ENCODE results near the gene C6orf62. TPM values are rescaled to one million over a fixed set of nuclear protein-coding genes. Genes with fewer than 3 reads are reported as not detected.
"Not testable (repeated sequence)": the region's sequence is repeated elsewhere in the genome, so short reads cannot be mapped to it uniquely, and the experiment has no call there.

Gene C6orf62
- total RNA-seq, 1 donor from 2014 or later, result 63.0 TPM

DNA sequence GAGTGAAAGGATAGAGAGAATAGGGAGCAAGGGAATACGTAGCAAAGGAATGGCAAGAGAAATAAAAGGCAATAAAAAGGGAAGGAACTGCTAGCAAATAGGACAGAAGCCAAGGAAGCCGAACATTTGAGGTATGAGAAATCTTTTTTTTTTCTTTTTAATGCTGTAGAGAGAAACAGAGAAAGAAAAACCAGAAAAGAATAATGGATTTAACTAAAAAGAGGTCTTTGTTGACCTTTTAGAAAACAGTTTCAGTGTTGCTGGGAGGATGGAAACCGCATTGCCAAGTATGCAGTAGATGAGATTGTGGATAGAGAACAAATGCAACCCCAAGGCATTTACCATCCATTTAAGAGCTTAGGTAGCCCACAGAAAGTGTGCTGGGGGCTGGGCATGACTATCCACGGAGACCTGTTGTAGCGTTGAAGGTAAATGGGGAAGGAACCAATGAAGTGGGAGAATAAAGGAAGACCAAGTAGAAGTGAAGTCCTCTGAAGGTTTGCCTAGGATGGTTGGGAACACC is 23.3 kb upstream of the C6orf62 start:
- no peak for ATAC-seq

DNA sequence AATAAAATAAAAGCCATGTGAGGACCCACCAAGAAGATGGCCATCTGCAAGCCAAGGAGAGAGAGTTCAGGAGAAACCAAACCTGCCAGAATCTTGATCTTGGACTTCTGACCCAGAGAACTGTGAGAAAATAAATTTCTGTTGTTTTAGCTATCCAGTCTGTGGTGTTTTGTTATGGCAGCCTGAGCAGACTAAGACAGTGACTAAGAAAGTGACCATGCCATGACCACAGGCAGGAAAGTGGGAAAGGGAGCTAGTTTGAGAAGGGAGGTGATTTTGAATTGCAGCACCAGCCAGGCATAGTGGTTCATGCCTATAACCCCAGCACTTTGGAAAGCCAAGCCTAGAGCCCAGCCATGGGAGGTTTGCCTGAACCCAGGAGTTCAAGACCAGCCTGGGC is 21.9 kb upstream of the C6orf62 start:
- ATAC-seq, result no peak

DNA sequence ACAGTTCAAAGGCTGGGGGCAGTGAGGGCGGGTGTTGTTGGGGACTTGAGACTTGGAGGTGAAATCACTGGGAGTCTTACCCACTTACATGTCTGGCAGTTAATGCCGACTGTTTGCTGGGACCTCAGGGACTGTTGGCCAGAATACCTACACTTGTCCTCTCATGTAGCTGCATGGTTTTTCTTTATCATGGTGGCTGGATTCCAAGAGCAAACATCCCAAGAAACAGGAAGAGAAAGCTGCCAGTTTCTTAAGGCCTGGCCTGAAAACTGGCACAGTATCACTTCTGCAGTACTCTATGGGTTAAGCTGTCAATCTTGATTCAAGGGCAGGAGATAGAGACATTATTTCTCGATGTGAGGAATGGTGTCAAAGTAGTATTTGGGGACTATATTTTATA is 19.8 kb upstream of the C6orf62 start:
- no peak for ATAC-seq

DNA sequence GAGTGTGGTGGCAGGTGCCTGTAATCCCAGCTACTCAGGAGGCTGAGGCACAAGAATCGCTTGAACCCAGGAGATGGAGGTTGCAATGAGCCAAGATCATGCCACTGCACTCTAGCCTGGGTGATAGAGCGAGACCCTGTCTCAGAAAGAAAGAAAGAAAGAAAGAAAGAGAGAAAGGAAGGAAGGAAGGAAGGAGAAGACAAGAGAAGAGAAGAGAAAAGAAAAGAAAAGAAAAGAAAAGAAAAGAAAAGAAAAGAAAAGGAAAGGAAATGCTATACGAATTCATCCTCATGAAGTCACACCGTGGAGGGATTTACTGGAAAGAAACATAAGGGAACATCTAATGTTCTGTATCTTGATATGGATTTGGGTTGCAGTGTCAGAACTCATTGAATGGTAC is 15.8 kb upstream of the C6orf62 start:
- ATAC-seq, result not testable (repeated sequence)

DNA sequence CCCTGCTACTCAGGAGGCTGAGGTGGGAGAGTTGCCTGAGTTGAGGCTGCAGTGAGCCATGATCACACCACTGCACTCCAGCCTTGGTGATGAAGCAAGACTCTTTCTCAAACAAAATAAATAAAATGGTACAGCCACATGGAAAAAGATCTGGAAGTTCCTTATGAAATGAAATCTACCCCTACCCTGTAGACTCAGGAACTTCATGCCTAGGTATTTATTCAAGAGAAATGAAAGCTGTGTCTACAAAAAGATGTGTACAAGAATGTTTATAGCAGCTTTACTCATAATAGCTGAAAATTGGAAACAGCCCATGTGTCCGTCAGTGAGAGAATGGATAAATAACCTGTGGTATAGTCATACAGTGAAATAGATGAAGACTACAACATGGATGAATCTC is 15.2 kb upstream of the C6orf62 start:
- ATAC-seq, result no peak

DNA sequence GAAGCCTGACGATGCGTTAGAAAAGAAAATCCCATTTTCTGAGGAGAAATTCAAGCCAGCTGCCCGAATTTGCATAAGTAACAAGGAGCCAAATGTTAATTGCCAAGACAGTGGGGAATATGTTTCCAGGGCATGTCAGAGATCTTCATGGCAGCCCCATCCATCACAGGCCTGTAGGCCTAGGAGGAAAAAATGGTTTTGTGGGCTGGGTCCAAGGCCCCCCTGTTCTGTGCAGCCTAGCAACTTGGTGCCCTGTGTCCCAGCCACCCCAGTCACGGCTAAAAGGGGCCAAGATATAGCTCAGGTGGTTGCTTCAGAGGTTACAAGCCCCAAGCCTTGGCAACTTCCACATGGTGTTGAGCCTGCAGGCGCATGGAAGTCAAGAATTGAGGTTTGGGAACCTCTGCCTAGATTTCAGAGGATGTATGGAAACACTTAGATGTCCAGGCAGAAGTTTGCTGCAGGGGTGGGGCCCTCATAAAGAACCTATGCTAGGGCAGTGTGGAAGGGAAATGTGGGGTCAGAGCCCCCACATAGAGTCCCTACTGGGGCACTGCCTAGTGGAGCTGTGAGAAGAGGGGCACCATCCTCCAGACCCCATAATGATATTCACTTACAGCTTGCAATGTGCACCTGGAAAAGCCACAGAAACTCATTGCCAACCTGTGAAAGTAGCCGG is 12.6 kb upstream of the C6orf62 start:
- ATAC-seq, result not testable (repeated sequence)

DNA sequence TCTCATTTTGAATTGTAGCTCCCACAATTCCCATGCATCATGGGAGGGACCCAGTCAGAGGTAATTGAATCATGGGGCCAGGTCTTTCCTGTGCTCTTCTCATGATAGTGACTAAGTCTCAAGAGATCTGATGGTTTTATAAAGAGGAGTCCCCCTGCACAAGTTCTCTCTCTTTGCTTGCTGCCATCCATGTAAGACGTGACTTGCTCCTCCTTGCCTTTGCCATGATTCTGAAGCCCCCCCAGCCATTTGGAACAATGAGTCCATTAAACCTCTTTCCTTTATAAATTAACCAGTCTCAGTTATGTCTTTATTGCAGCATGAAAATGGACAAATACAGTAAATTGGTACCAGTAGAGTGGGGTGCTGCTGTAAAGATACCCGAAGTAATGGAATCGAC is 11.7 kb upstream of the C6orf62 start:
- not testable (repeated sequence) for ATAC-seq

DNA sequence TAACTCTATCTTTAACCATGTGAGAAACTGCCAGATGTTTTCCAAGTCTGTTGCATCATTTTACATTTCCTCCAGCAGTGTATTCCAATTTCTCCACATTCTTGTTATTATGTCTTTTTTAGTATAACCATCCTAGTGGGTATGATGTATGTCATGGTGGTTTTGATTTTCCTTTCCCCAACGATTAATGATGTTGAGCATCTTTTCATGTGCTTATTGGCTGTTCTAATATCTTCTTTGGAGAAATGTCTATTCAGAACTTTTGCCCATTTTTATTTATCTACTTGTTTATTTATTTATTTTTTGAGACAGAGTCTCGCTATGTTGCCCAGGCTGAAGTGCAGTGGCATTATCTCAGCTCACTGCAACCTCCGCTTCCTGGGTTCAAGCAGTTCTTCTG is 4.3 kb upstream of the C6orf62 start:
- no peak for ATAC-seq

DNA sequence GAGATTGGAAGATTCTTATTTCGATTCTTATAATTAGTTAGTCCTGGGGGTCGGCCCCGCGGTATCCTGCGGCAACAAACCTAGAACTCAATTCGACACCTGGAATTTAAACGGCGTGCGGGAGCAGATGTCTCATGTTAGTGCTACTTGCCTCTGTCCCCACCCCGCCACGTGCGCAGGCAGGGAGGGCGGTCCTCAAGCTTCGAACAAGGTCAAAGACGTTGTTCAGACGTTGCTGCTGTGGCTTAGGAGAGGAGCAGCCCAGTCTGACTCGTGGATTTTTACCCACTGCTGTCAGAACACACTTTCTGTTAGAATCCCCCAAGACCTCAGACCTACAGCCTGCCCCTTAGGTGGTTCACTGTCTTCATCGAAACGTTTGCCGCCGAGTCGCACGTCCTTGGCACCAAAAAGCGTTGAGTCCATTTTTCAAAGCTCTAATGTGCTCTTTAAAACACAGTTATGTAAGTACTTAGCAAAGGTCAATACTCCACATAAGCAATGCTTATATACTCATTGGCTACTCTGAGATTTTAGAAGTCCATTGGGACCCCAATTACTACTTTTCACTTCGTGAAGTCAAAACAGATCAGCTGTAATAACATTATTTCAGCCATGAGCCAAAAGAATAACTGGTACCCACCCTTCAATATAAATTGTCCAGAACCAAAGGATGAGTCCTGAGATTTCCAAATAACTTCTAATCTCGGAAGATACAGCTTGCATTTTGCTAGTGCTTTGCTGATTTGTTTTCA is 2.7 kb upstream of the C6orf62 start:
- ATAC-seq, result peak; percentile 62

DNA sequence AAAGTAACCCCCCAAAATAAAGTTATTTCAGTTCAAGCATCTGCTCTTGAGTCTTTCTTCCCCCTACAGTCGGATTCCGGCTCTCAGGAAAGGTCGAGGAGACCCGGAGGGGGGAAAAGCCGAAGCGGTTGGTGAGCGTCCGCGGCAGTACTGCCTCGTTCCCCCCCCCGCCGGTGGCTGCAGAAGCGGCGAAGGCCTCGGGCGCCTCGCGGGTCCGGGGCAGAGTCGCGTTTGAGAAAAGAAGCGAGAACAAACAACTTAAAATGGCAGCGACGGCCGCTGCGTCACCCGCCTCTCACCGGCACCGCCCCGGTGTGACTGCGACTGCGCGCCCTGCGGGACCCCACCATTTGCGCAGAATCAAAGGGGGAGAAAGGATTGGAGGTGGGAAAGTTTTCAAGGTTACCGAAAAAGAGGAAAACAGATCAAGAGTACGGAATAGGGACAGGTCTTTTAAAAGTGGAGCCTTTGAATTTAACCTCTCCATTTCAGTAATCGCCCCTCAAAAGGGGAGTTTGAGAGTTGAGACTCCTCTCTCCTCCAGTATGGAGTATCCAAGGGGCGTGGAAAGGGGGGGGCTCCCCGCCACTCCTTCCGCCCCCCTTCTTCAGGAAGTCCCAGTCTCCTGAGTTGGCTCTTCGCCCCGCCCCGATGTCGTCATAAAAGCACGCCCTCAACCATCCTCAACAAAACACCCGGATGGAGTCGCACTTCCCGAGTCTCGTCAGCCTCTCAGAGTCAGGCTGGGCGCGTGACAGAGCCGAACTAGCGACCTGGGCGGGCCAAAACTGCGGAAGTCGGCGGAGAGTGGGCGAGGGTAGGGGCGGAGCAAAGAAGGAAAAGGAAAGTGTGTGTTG is 1.9 kb upstream of the C6orf62 start:
- ATAC-seq, result peak; percentile 96

DNA sequence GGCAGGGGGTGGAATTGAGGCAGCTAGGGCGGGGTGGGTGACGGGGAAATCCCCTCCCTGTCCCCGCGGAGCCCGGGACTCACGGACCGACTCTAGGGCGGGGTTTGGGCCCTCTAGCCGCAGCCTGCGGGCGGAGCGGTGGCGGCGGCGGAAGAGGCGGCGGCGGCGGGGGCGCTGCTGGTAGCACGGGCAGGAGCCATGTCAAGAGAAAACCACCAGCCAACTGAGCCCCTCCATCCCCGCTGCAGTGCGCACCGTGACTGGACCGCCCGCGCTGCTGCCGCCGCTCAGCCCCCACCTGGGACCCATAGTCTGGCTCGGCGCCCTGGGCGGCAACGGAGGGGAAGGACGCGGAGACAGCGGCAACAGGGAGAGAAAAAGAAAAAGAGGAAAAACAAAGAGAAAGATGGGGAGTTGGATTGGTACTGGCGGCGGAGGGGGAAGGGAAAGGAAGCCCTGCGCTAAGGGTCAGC is 1.2 kb upstream of the C6orf62 start:
- ATAC-seq, result peak; percentile 55

DNA sequence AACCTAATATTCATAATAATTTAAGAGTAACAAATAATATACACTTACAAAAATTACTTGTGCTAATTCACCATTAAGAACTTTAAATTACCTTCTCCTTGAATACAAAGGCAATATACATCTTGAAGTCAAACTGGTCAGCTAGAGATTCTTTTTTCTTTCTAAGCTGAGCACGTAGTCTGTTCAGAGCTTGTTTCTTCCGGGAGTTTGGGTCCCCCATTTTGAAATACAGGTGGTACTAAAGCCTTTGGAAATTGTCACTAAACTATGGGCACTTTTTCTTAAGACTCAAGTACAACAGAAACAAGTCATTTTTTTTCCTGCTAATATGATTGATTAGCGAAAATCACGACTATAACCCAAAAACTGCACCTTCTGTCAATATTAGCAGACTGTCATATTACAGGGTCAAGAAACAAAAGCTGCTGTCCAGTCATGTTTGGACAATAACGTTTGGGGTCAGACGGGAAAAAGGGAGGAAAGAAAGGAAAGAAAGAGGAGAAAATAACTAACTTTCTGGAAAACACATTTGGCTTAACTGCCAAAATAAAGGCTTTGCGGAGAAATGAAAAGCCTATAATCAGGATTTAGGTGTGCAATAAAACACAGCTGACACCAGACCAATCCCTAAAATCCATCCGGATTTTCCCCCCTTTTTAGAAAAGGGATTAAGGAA is 367 bp downstream of the C6orf62 start:
- ATAC-seq, result no peak

DNA sequence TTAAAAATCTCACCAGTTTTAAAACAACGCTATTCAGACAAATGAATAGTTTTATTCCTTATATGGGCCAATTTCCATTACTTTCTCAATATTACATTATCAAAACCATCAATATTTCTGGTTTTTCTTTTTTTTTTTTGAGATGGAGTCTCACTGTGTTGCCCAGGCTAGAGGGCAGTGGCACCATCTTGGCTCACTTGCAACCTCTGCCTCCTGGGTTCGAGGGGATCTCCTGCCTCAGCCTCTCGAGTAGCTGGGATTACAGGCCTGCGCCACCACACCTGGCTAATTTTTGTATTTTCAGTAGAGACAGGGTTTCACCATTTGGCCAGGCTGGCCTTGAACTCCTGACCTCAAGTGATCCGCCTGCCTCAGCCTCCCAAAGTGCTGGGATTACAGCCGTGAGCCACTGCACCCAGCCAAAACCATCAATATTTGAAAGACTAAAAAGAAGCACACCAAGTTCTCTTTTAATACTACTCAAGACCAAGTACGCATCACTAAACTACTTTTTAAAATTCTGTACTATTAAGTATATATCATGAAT is 2.3 kb downstream of the C6orf62 start:
- not testable (repeated sequence) for ATAC-seq

DNA sequence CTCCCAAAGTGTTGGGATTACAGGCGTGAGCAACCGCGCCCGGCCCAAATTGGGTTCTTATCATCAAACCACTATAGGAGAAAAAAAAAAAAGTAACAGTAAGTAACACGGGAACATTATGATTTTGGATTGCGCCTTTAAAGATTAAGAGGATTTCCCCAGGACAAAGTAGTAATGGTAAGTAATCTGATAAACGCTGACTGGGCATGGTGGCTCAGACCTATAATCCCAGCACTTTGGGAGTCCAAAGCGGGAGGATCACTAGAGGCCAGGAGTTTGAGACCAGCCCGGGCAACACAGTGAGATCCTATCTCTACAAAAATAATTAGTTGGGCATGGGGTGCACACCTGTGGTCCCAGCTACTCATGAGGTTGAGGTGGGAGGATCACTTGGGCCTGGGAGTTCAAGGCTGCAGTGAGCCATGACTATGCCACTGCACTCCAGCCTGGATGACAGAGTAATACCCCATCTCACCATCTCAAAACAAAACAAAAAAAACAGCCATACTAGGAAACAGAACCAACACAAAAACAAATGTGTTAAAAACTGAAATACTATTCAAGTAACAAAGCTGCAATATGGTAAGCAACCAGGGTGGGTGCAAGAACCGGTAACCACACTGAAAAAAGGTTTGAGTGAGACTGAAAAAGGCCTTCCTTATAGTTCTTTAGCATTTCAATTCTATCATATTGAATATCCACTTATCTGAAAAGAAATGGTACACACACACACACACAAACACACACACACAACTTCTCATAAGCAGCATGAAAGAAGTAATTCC is 8.2 kb downstream of the C6orf62 start:
- ATAC-seq, result no peak

DNA sequence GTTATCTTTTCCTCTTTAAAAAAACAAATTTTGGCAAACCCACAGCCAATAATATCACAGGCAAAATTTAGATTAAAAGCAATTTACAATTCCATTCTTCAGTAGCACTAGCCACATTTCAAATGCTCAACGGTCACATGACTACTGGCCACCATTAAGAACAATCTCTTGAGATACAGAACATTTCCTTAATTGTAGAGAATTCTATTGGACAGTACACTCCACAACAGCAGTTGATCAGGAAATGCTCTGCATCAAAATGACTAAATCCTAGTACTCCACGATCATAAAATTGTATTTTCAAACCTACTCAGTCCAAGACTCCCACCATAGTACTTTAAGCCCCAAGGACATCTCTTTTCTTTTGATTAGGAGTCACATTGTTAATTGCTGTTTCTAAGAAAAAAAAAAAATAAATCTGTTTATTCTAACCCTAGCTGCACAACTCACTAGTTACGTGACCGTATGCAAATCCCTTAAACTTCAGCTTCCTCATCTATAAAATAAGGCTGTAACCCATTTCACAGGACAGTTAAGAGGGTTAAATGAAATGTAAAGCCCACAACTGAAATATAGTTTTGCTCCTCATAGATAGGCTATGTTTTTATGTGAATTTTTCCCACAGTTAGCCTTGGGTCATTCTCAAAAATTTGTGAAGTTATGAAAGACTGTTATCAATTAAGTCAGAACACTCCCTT is 9.8 kb downstream of the C6orf62 start:
- no peak for ATAC-seq

DNA sequence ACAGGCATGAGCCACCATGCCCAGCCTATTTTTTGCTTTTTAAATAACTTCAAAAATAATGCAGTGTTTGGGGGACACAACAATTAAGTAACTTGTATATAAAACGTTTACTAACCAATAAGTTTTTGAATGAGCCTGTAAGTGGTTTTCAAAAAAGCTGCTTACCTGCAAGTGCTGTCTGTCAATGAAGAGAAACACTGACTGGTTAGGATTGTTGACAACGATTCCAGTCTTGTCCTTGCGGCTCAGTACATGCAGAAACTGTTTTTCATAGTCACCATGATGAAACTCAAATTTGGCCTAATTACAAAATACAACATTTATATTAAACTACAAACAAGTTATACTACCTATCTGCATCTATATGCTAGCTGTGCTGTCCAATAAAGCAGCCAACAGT is 10.3 kb downstream of the C6orf62 start:
- ATAC-seq, result no peak

DNA sequence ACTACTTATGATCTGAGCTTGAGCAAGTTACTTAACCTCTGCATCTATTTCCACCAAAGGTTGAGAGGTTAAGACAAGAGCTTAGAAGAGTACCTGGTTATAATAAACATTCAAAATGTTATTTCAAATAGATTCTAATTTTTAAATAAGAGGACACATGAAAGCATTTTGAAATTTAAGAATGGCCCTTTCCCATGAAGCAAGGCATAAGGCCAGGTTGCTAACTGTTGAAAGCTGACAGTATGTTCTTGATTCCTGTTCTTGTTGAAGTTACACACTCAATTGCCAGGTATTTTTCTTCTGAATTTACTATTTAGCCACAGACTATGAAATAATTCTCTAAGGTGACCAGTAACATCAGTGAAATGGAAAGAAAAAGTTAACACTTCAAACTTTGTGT is 14.5 kb downstream of the C6orf62 start:
- ATAC-seq, result no peak

DNA sequence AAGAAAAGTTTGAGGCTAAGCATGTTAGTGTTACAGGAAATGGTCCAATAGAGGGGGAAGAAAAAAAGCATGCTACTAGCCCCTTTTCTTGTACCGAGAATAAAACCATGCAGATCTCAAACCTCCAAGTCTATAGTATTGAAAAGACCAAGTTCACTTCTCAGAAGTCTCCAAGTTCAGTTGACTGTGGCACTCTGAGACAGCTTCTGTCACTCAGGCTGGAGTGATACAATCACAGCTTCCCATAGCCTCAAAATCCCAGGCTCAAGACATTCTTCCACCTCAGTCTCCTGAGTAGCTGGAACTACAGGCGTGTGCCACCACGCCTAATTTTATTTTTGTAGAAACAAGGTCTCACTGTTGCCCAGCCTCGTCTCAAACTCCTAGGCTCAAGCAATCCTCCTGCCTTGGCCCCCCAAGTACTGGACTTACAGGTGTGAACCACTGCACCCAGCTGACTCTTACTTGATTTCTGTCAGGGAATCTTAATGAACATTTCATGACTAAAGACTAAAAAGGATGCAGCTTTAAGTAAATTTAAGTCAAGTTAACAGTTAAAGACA is 16.2 kb downstream of the C6orf62 start:
- no peak for ATAC-seq

DNA sequence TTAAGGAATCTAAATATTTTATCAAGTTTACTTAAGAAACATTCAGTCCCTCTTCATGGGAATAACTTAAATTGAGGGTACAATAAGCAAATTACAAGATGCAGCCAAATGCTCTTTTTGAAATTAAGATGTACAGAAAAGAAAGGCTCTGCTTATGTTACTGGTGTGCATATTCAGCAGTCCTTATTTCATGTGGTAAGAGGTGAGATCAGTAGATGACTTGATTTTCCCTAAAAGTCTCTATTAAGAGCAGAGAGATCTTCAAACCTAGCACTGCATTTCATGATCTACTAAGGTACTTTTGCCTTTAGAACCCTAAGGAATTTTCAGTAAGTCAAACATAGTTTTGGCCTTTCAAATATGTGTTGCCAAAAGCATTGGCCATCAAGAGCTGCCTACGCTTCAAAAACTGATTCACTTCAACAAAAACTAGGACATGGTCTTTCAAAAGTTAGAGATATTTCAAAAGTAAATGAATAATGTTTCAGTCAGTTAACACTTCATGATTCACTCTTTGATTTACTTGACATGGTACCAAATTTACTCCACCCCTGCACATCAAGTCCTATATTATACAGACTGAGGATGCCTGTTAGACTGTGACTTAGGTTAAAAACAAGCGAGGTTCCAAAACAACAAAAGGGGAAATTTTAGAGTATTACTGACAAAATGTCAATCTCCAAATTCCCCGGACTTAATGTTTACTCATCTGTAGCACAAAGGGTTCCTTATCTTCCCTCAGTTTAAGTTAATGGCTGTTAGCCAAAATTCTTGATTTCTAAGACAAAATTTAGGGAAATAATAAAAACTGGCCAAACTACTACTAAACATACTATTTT is 19.2 kb downstream of the C6orf62 start:
- no peak for ATAC-seq

Data from esophagus mucosa (tissue), 1 donor.